GM23248 (cell line): ENCODE measurements around the gene EHBP1L1.

Experiments used
- EZH2 ChIP-seq: fragments of 200-600 bp; sonication (generic); IDR thresholded peaks from 2 replicates; pipeline ENCODE4 v1.6.1; 2018; ENCODE audit warnings: antibody characterized with exemption, mild to moderate bottlenecking; ENCODE audit not compliant: insufficient read depth, poor library complexity, severe bottlenecking
- EZH2phosphoT487 ChIP-seq: fragments of 200-600 bp; sonication (generic); IDR thresholded peaks from 2 replicates; pipeline ENCODE4 v1.6.1; 2018; ENCODE audit warnings: antibody characterized with exemption, moderate library complexity, mild to moderate bottlenecking, low read depth; ENCODE audit not compliant: insufficient read depth

DNA sequence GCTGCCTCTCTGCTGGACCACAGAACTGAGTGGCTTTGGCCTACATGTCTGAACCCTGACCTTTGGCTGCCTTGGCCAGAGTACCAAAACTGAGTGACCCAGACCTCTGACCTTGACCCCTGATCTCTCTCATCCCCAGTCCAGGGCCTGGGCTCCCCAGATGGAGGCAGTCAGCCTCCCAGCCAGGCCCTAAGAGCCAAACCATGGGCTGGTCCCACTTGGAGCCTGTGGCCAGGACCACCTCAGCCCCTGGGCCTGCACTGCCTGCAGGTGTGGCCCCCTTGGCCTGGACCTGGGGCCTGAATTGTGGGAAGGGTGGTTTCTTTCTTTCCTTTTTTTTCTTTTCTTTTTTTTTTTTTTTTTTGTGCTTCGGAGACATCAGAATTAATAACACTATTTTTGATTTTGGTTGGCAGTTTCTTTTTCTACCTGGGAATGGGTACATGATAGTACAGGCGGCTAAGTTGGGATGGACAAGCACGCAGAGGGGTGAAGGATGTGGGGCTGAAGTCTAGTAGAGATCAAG, 61.2 kb downstream of the EHBP1L1 start:
- TF ChIP-seq EZH2 (no peak), EZH2phosphoT487 (no peak)
